Esophagus muscularis mucosa (tissue), 4 donors: ENCODE results near the gene AMFR. TPM values are rescaled to one million over a fixed set of nuclear protein-coding genes. Genes with fewer than 3 reads are reported as not detected.

Experiments used
- DNase-seq: peaks from one replicate; pipeline ENCODE4 v3.0.0-alpha.2; 2017; ENCODE audit errors: extremely low spot score
- H3K27ac ChIP-seq, 4 donors: fragments of 200-600 bp; sonication (generic); replicated peaks in 1 of 4; 1 replicate in 3 of 4; 2 replicates in 1 of 4; pipeline ENCODE4 v1.5.1; 2016 to 2019; ENCODE audit warnings: mild to moderate bottlenecking in 1 of 4
- H3K27me3 ChIP-seq, 4 donors: fragments of 200-600 bp; sonication (generic); one replicate each; pipeline versions ENCODE4 v1.5.1 to v1.6.0; 2016 to 2019
- H3K36me3 ChIP-seq, 4 donors: fragments of 200-600 bp; sonication (generic); one replicate each; pipeline ENCODE4 v1.5.1; 2016 to 2019
- H3K4me1 ChIP-seq, 4 donors: fragments of 200-600 bp; sonication (generic); one replicate each; pipeline ENCODE4 v1.5.1; 2016 to 2019
- H3K4me3 ChIP-seq, 4 donors: fragments of 200-600 bp; sonication (generic); 1 replicate in 2 of 4; 2 replicates in 2 of 4; pipeline ENCODE4 v1.5.1; 2016 to 2019; ENCODE audit warnings: mild to moderate bottlenecking in 4 of 4, moderate library complexity in 1 of 4
- H3K9me3 ChIP-seq, 4 donors: fragments of 200-600 bp; sonication (generic); 1 replicate in 3 of 4; 2 replicates in 1 of 4; pipeline ENCODE4 v1.5.1; 2016 to 2019
- EP300 ChIP-seq: sonication (generic); formaldehyde crosslinking; IDR thresholded peaks from one replicate; pipeline ENCODE4 v1.6.1; 2017; ENCODE audit warnings: antibody characterized with exemption
- POLR2A ChIP-seq: fragments of 450-650 bp; IDR thresholded peaks from one replicate; pipeline ENCODE4 v1.6.1; 2017; ENCODE audit warnings: antibody characterized with exemption, moderate library complexity, mild to moderate bottlenecking, low read depth
- POLR2AphosphoS5 ChIP-seq, 2 donors: sonication (generic); formaldehyde crosslinking; IDR thresholded peaks; one replicate each; pipeline ENCODE4 v1.6.1; 2017; ENCODE audit warnings: antibody characterized with exemption in 2 of 2
- WGBS: methylation state at CpG from one replicate; pipeline ENCODE4 v1.1.5; 2018; 5-methylcytosine and 5-hydroxymethylcytosine counted together
- intact Hi-C: fragments of 100-400 bp; cut with DNase I; formaldehyde crosslinking; loops from one replicate; pipeline ENCODE4 v1.15.1; 2023
- total RNA-seq, 4 donors: library from RNA; depleted of rRNA; stranded (reverse); fragments of >200 nt; gene quantifications; one replicate each; pipeline versions ENCODE4 v1.1.0 to v1.2.1, GENCODE V29; 2016
- TF ChIP-seq, protein P1 (sequence below), 3 experiments: fragments of 200-600 bp in 2 of 3; fragments of 450-650 bp in 1 of 3; sonication (generic) in 2 of 3; IDR thresholded peaks; one replicate each; pipeline ENCODE4 v1.5.1; 2017 to 2019; ENCODE audit warnings: antibody characterized with exemption in 3 of 3, mild to moderate bottlenecking in 2 of 3, moderate library complexity in 1 of 3

The AMFR gene
- total RNA-seq, 4 donors from 2014 or later: 150 to 205 (median 179) TPM

DNA sequence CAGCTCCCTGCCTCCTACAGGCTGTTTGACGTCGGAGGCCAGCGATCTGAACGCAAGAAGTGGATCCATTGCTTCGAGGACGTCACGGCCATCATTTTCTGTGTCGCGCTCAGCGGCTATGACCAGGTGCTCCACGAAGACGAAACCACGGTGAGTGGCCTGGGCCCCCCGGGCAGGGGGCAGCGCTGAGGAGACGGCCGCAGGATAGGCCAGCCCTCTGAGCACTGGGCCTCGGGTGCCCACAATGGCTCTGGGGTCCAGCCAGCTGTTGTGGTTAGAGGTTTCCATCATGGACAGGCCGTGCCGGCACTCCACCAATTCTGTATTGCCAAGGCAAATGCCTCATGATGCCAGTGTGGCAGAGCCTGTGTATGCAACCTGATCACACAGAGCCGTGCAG lies 88.6 kb downstream of the AMFR start:
- 87% methylated on average over 6 of the region's 21 CpGs for WGBS
- no peak for DNase-seq
- no peaks in the 10 kb centered on the region for H3K36me3 ChIP-seq
- TF ChIP-seq EP300: no peak
- no peak for TF ChIP-seq POLR2AphosphoS5 (IDR thresholded peaks at IDR 0.05)
- TF ChIP-seq POLR2A: no peak
- TF ChIP-seq, protein P1, sequence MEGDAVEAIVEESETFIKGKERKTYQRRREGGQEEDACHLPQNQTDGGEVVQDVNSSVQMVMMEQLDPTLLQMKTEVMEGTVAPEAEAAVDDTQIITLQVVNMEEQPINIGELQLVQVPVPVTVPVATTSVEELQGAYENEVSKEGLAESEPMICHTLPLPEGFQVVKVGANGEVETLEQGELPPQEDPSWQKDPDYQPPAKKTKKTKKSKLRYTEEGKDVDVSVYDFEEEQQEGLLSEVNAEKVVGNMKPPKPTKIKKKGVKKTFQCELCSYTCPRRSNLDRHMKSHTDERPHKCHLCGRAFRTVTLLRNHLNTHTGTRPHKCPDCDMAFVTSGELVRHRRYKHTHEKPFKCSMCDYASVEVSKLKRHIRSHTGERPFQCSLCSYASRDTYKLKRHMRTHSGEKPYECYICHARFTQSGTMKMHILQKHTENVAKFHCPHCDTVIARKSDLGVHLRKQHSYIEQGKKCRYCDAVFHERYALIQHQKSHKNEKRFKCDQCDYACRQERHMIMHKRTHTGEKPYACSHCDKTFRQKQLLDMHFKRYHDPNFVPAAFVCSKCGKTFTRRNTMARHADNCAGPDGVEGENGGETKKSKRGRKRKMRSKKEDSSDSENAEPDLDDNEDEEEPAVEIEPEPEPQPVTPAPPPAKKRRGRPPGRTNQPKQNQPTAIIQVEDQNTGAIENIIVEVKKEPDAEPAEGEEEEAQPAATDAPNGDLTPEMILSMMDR (IDR thresholded peaks at IDR 0.05): no peak
- H3K27me3 ChIP-seq: no peaks in the 10 kb centered on the region
- peaks cover 0 to 8% (median 0%) of the 10 kb centered on the region in 4 donors for H3K4me1 ChIP-seq
- no peak overlapping the region for H3K4me3 ChIP-seq
- no peak overlapping the region for H3K27ac ChIP-seq
- intact Hi-C loops: no loop called here
- H3K9me3 ChIP-seq: no peaks in the 10 kb centered on the region

DNA sequence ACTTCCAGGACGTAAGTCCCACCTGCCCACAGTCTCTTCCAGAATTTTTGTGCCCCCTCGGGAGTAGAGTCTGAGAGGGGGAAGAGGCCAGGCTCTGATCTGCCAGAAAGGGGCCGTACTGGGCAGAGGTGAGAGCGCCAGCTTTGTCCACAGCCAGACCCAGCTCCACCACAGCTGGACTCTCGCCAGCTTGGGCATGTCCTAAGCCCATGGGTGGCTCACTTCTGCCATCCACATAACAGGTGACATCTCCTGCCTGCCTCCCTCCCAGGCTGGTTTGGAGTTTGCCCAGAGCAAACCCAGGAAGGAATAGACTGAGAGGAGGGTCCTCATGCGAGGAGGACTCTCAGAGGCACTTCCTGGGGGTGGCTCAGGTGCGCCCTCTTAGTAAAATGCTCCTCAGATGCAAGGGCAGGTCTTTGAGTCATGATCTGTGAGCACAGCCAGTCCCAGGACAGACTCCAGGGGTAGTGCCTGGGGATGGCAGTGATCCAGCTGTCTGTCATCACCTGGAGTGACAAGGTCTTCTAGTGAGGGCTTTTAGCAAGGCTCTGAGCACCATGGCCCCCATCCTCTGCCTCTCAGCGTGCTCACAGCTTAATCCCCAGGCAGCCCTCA lies 89.2 kb downstream of the AMFR start:
- Histone ChIP-seq H3K4me3 (no peak overlapping the region), H3K36me3 (no peaks in the 10 kb centered on the region), H3K27me3 (no peaks in the 10 kb centered on the region), H3K4me1 (peaks cover 0 to 8% (median 0%) of the 10 kb centered on the region in 4 donors), H3K27ac (no peak overlapping the region), H3K9me3 (no peaks in the 10 kb centered on the region)
- intact Hi-C loops: no loop called here
- WGBS: 86% methylated on average over 7 of the region's 8 CpGs
- TF ChIP-seq EP300: no peak
- TF ChIP-seq, protein P1 (IDR thresholded peaks at IDR 0.05): no peak
- no peak for TF ChIP-seq POLR2A
- DNase-seq: no peak

DNA sequence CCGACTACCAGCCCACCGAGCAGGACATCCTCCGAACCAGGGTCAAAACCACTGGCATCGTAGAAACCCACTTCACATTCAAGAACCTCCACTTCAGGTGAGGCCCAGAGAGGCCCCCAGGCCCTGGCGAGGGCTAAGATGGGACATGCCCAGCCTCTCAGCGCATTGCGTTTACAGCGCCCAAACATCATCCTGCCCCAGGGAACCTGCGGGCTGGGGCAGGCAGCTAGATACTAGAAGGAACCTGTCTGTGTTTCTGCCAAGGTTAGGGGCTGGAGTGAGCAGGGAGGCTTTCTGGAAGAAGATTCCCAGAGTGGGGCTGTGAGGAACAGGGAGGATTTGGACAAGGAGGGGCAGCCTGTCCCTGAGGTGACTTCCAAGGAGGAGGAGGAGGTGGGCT lies 90.6 kb downstream of the AMFR start:
- TF ChIP-seq EP300 (no peak), POLR2A (no peak), POLR2AphosphoS5 (IDR thresholded peaks at IDR 0.05) (no peak)
- TF ChIP-seq, protein P1 (IDR thresholded peaks at IDR 0.05): no peak
- no peaks in the 10 kb centered on the region for H3K27me3 ChIP-seq
- H3K4me3 ChIP-seq: no peak overlapping the region
- WGBS: 86% methylated on average over 9 of the region's 9 CpGs
- H3K9me3 ChIP-seq: no peaks in the 10 kb centered on the region
- intact Hi-C loops: no loop called here
- H3K27ac ChIP-seq: no peak overlapping the region
- H3K36me3 ChIP-seq: no peaks in the 10 kb centered on the region
- H3K4me1 ChIP-seq: peaks cover 0 to 8% (median 0%) of the 10 kb centered on the region in 4 donors
- no peak for DNase-seq

DNA sequence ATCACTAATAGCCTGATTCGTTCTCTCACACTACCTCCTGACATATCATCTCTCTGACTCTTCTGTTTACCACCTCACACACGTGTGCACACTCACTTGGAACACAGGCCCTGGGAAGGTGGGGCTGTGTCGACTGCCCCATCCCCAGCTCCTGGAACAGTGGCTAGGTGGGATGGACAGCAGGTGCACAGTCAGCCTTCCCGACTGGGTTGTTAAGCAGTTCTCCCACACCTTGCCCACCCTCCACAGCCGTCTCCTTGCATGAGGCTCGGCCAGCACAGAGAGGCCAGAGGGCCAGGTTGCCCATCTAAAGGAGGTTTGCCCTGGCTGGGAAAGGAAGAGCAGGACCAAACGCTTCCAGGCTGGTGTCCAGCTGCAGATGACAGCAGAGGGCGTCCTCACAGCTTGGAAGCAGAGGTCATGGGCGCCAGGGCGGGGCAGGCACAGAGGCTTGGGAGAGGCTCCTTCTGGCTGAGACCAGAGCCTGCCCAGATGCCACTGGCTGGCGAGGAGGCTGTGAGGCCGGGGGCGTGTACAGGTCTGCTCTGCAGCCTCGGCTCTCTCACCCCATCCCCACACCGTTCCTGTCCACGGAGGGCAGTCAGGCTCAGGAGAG lies 92.8 kb downstream of the AMFR start:
- no peak overlapping the region for H3K27ac ChIP-seq
- no peaks in the 10 kb centered on the region for H3K9me3 ChIP-seq
- no peak overlapping the region for H3K4me3 ChIP-seq
- no peak for TF ChIP-seq POLR2A
- TF ChIP-seq, protein P1 (IDR thresholded peaks at IDR 0.05): peak in 1 of 3 experiments; percentile 16
- no peaks in the 10 kb centered on the region for H3K36me3 ChIP-seq
- no peaks in the 10 kb centered on the region for H3K27me3 ChIP-seq
- peaks cover 0 to 8% (median 0%) of the 10 kb centered on the region in 4 donors for H3K4me1 ChIP-seq
- 72% methylated on average over 14 of the region's 16 CpGs for WGBS
- intact Hi-C loops: no loop called here
- DNase-seq: no peak
